ENCODE results near the gene PKNOX1. TPM values are rescaled to one million over a fixed set of nuclear protein-coding genes. Genes with fewer than 3 reads are reported as not detected.
"Not testable (repeated sequence)": the region's sequence is repeated elsewhere in the genome, so short reads cannot be mapped to it uniquely, and the experiment has no call there.

The PKNOX1 gene
- total and polyA plus RNA-seq, 7 donors = 3.6 to 19.4 (median 9.6) TPM

- no peak overlapping the region for H3K27ac ChIP-seq
- DNase-seq = no peak
- intact Hi-C loops (cut with DNase I) = no loop called here
- H3K4me1 ChIP-seq = no peaks in the 10 kb centered on the region
- H3K4me3 ChIP-seq = no peak overlapping the region
- TF ChIP-seq POLR2AphosphoS5 (IDR thresholded peaks at IDR 0.05) = no peak
- TF ChIP-seq, protein P1, sequence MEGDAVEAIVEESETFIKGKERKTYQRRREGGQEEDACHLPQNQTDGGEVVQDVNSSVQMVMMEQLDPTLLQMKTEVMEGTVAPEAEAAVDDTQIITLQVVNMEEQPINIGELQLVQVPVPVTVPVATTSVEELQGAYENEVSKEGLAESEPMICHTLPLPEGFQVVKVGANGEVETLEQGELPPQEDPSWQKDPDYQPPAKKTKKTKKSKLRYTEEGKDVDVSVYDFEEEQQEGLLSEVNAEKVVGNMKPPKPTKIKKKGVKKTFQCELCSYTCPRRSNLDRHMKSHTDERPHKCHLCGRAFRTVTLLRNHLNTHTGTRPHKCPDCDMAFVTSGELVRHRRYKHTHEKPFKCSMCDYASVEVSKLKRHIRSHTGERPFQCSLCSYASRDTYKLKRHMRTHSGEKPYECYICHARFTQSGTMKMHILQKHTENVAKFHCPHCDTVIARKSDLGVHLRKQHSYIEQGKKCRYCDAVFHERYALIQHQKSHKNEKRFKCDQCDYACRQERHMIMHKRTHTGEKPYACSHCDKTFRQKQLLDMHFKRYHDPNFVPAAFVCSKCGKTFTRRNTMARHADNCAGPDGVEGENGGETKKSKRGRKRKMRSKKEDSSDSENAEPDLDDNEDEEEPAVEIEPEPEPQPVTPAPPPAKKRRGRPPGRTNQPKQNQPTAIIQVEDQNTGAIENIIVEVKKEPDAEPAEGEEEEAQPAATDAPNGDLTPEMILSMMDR (IDR thresholded peaks at IDR 0.05) = no peak
- TF ChIP-seq POLR2A (IDR thresholded peaks at IDR 0.05) = no peak
- TF ChIP-seq EP300 (IDR thresholded peaks at IDR 0.05) = no peak
- H3K9me3 ChIP-seq = no peaks in the 10 kb centered on the region
- peaks cover 0 to 38% (median 18%) of the 10 kb centered on the region in 4 donors for H3K36me3 ChIP-seq
- no peaks in the 10 kb centered on the region for H3K27me3 ChIP-seq
- 95 to 98% methylated on average over 1 of the region's 1 CpG for WGBS, 2 donors
Observed at GRCh38 chr21:43034101-43034500, 59.7 kb downstream of the PKNOX1 start.

- intact Hi-C loops (cut with DNase I) = no loop called here
- no peaks in the 10 kb centered on the region for H3K27me3 ChIP-seq
- no peak for DNase-seq
- 83 to 87% methylated on average over 5 of the region's 5 CpGs for WGBS, 2 donors
- no peaks in the 10 kb centered on the region for H3K9me3 ChIP-seq
- no peak overlapping the region for H3K4me3 ChIP-seq
- no peak overlapping the region for H3K27ac ChIP-seq
- no peak for TF ChIP-seq POLR2AphosphoS5 (IDR thresholded peaks at IDR 0.05)
- TF ChIP-seq POLR2A (IDR thresholded peaks at IDR 0.05) = no peak
- TF ChIP-seq, protein P1 (IDR thresholded peaks at IDR 0.05) = no peak
- no peak for TF ChIP-seq EP300 (IDR thresholded peaks at IDR 0.05)
- peaks cover 0 to 32% (median 14%) of the 10 kb centered on the region in 4 donors for H3K36me3 ChIP-seq
- no peaks in the 10 kb centered on the region for H3K4me1 ChIP-seq
Observed at GRCh38 chr21:43034826-43035225, 60.5 kb downstream of the PKNOX1 start.

GRCh38 chr21:43036889-43037288 lies 62.5 kb downstream of the PKNOX1 start:
- DNase-seq; H3K9me3 ChIP-seq; H3K27ac ChIP-seq; H3K27me3 ChIP-seq; H3K4me3 ChIP-seq; intact Hi-C loops (cut with DNase I); H3K4me1 ChIP-seq: not testable (repeated sequence)
- H3K36me3 ChIP-seq = peaks cover 0 to 11% (median 2%) of the 10 kb centered on the region in 4 donors
- 30 to 58% methylated on average over 11 to 12 of the region's 17 CpGs for WGBS, 2 donors

DNA sequence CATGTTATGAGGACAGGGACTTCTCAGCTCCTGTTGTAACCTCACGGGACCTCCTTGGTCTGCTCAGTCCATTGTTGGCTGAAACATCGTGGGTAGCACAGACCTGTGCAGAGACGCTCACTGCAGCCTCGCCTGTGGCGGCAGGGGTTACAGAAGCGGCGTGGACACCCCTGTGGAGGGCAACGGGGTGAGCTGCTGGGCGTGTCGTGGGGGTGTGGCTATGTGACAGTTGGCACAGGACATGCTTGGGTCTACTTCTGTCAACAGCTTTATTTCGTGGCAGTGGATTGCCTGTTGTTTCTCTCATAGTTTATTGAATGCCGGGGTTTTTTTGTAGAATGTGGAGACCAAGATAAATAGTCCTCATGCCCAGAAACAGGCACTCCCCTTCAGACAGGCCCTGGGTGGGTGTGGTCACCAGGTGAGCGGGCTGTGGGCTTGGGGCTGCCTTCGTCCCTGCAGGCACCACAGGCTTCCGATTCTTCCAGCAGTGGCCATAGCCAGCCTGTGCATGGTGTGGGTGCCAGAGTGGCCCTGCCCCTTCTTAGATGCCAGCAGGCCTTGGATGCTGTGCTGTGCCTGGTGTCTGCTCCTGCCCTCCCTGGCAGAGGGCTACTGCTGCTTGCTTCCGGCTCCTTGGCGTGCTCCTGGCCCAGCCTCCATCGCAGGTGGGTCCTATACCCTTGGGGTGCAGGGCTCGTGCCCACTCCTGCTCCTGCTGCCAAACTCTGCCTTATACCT lies 63.7 kb downstream of the PKNOX1 start:
- H3K27ac ChIP-seq; H3K4me1 ChIP-seq; H3K4me3 ChIP-seq; H3K27me3 ChIP-seq; H3K36me3 ChIP-seq; DNase-seq; H3K9me3 ChIP-seq; intact Hi-C loops (cut with DNase I): not testable (repeated sequence)
- WGBS, 2 donors = 44 to 79% methylated on average over 18 of the region's 19 CpGs

- H3K4me3 ChIP-seq; H3K4me1 ChIP-seq; H3K27me3 ChIP-seq; H3K27ac ChIP-seq; H3K9me3 ChIP-seq; DNase-seq; intact Hi-C loops (cut with DNase I); H3K36me3 ChIP-seq: not testable (repeated sequence)
- 45 to 56% methylated on average over 8 of the region's 10 CpGs for WGBS, 2 donors
Observed at GRCh38 chr21:43038659-43039044, 64.3 kb downstream of the PKNOX1 start.

DNA sequence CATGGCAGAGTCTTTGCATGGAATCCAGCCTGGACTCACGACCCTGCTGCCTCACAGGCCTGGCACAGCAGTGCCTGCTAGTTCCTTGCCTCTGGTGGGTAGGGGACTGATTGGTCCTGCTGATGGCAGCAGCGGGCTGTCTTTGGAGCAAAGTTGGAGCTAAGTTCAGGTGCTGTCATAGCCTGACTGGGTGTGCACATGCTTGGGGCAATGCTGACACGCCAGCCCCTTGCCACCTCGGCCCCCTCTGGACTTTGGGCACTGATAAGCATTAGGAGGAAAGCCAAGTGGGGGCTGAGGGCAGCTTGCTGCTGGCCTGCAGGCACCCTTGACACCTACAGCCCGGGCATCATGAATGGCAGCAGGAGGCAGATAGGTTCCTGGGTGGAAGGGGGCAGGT lies 67.8 kb downstream of the PKNOX1 start:
- H3K9me3 ChIP-seq; H3K4me3 ChIP-seq; H3K36me3 ChIP-seq; DNase-seq; H3K4me1 ChIP-seq; H3K27ac ChIP-seq; intact Hi-C loops (cut with DNase I); H3K27me3 ChIP-seq: not testable (repeated sequence)
- WGBS, 2 donors = 93 to 95% methylated on average over 5 of the region's 5 CpGs

GRCh38 chr21:43043291-43043690 lies 68.9 kb downstream of the PKNOX1 start:
- H3K27me3 ChIP-seq; H3K36me3 ChIP-seq; H3K27ac ChIP-seq; intact Hi-C loops (cut with DNase I); H3K4me3 ChIP-seq; H3K9me3 ChIP-seq; H3K4me1 ChIP-seq; DNase-seq: not testable (repeated sequence)
- WGBS, 2 donors = 96 to 97% methylated on average over 10 of the region's 14 CpGs

DNA sequence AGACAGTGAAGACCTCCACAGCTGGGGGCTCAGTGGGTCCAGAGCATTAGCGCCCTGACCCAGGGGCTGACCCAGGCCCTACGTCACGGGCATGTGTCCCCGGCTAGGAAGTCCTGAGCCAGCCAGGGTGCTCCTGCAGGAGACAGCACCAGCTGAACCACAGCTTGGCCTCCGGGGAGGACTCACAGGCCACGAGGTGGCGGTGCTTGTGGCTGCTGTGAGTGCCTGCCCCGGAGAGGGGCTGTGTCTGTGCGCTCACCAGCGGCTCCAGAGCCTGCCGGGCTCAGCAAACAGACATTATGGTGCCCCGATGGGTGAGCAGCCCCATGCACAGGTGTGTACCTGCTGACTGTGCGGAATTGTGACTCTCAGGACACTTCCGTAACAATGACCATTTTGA lies 70.2 kb downstream of the PKNOX1 start:
- H3K4me1 ChIP-seq; H3K27me3 ChIP-seq; intact Hi-C loops (cut with DNase I); H3K27ac ChIP-seq; DNase-seq; H3K4me3 ChIP-seq; H3K36me3 ChIP-seq; H3K9me3 ChIP-seq: not testable (repeated sequence)
- WGBS, 2 donors = 71 to 73% methylated on average over 12 of the region's 14 CpGs

DNA sequence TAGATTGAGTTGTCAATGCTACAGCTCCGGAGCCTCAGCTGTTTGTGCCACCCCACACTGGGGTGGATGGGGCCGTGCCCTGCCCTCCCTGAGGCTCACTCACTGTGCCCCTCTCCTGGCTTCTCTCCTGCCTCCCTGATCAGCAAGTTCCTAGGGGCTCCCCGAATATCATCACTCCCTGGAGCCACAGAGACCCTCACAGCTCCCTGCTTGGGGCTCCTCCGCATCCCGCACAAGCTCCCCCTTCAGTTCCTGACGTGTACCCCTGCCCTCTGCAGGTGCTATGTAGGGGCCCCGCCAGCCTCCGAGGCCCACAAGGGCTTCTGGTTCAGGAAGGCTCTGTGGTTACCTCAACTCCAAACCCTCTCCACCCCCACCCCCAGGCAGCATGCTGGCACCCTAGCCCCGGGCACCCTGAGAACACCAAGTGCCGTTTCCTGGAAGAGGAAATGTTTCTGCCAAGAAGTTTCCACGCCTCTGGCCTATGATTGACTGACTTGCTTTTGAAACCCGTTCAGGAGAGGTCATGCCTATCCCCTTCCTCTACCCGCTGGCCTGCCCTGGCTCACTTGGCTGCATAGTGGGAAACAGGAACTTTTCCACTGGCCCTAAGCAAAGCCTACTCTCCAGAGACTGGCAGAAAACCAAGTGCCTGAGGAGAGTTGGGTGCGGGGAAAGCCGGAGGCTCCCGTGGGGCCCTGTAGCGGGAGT lies 71.0 kb downstream of the PKNOX1 start:
- DNase-seq; H3K27me3 ChIP-seq; H3K9me3 ChIP-seq; H3K4me1 ChIP-seq; intact Hi-C loops (cut with DNase I); H3K27ac ChIP-seq; H3K36me3 ChIP-seq; H3K4me3 ChIP-seq: not testable (repeated sequence)
- 42 to 61% methylated on average over 7 to 8 of the region's 17 CpGs for WGBS, 2 donors
